PFSK-1 (cell line): Measurements from ENCODE around the gene ENDOD1.

ENCODE experiments used
- POLR2AphosphoS5 ChIP-seq: IDR thresholded peaks from 2 replicates; pipeline ENCODE4 v1.6.1; 2012; ENCODE audit warnings: low read depth, mild to moderate bottlenecking, control low read depth, low read length, moderate library complexity
- REST ChIP-seq, 2 experiments: IDR thresholded peaks; 2 replicates each; pipeline versions ENCODE4 v1.6.1 to v1.8.0; 2011 to 2012; ENCODE audit warnings: low read depth in 2 of 2, low read length in 2 of 2, control low read depth in 1 of 2, inconsistent platforms in 1 of 2, mild to moderate bottlenecking in 1 of 2, moderate library complexity in 1 of 2; ENCODE audit not compliant: insufficient read depth in 1 of 2
- SIN3A ChIP-seq: IDR thresholded peaks from 2 replicates; pipeline ENCODE4 v1.6.1; 2012; ENCODE audit warnings: mild to moderate bottlenecking, low read length, moderate library complexity, borderline replicate concordance; ENCODE audit not compliant: insufficient read depth
- TAF1 ChIP-seq: IDR thresholded peaks from 2 replicates; pipeline ENCODE4 v1.6.1; 2012; ENCODE audit warnings: low read length, control low read depth, borderline replicate concordance; ENCODE audit not compliant: insufficient read depth

- TF ChIP-seq REST (IDR thresholded peaks at IDR 0.05; ENCODE audit: insufficient read depth in 1 of 2, low read depth in 2 of 2, low read length in 2 of 2) (no peak), TAF1 (no peak), SIN3A (no peak), POLR2AphosphoS5 (no peak)
Observed at GRCh38 chr11:95165638-95166037, 76.0 kb downstream of the ENDOD1 start.
